ENCODE data around the gene SLC5A10.

The SLC5A10 gene

GRCh38 chr17:18946536-18946935 is 5.4 kb upstream of the SLC5A10 start:
- DNase-seq (ENCODE audit: low read depth), result no peak
- no peak for TF ChIP-seq CTCF (IDR thresholded peaks at IDR 0.05; ENCODE audit: low read length, missing control alignments)
- H3K4me3 ChIP-seq (replicated peaks; ENCODE audit: low read depth, low read length), result no peak overlapping the region

GRCh38 chr17:18947866-18948265 is 4.1 kb upstream of the SLC5A10 start:
- H3K4me3 ChIP-seq (replicated peaks; ENCODE audit: low read depth, low read length), result no peak overlapping the region
- no peak for TF ChIP-seq CTCF (IDR thresholded peaks at IDR 0.05; ENCODE audit: low read length, missing control alignments)
- DNase-seq (ENCODE audit: low read depth), result no peak

- DNase-seq (ENCODE audit: low read depth), result no peak
- H3K4me3 ChIP-seq (replicated peaks; ENCODE audit: low read depth, low read length), result no peak overlapping the region
- TF ChIP-seq CTCF (IDR thresholded peaks at IDR 0.05; ENCODE audit: low read length, missing control alignments), result no peak
Measured at GRCh38 chr17:18948476-18949006, 3.4 kb upstream of the SLC5A10 start.

GRCh38 chr17:18949566-18949965 is 2.4 kb upstream of the SLC5A10 start:
- no peak for TF ChIP-seq CTCF (IDR thresholded peaks at IDR 0.05; ENCODE audit: low read length, missing control alignments)
- DNase-seq (ENCODE audit: low read depth), result peak; percentile 68
- H3K4me3 ChIP-seq (replicated peaks; ENCODE audit: low read depth, low read length), result no peak overlapping the region

GRCh38 chr17:18950346-18950745 is 1.6 kb upstream of the SLC5A10 start:
- DNase-seq (ENCODE audit: low read depth), result no peak
- no peak for TF ChIP-seq CTCF (IDR thresholded peaks at IDR 0.05; ENCODE audit: low read length, missing control alignments)
- H3K4me3 ChIP-seq (replicated peaks; ENCODE audit: low read depth, low read length), result no peak overlapping the region

- H3K4me3 ChIP-seq (replicated peaks; ENCODE audit: low read depth, low read length), result no peak overlapping the region
- DNase-seq (ENCODE audit: low read depth), result no peak
Measured at GRCh38 chr17:18950944-18951905, 740 bp upstream of the SLC5A10 start.

More at GRCh38 chr17:18950944-18951905, 740 bp upstream of the SLC5A10 start:
- no peak for TF ChIP-seq CTCF (IDR thresholded peaks at IDR 0.05; ENCODE audit: low read length, missing control alignments)
